Thyroid gland (tissue), 4 donors: Measurements from ENCODE around the gene LDB3. TPM values are rescaled to one million over a fixed set of nuclear protein-coding genes. Genes with fewer than 3 reads are reported as not detected.
A peak's percentile ranks its signal among the peaks of the same experiment; 100 is the strongest.

Experiments
- DNase-seq, 2 donors: peaks; one replicate each; pipeline ENCODE4 v3.0.0-alpha.2; 2019
- H3K27ac ChIP-seq, 3 donors: fragments of 200-600 bp; sonication (generic); 1 replicate in 2 of 3; 2 replicates in 1 of 3; pipeline ENCODE4 v1.5.1; 2016 to 2019; ENCODE audit warnings: mild to moderate bottlenecking in 1 of 3, moderate library complexity in 1 of 3
- H3K27me3 ChIP-seq: fragments of 200-600 bp; sonication (generic); one replicate; pipeline ENCODE4 v1.5.1; 2019
- H3K36me3 ChIP-seq, 2 donors: fragments of 200-600 bp; sonication (generic); one replicate each; pipeline ENCODE4 v1.5.1; 2016 to 2019
- H3K4me1 ChIP-seq, 2 donors: fragments of 200-600 bp; sonication (generic); one replicate each; pipeline ENCODE4 v1.5.1; 2017 to 2019
- H3K4me3 ChIP-seq, 3 donors: fragments of 200-600 bp; sonication (generic); replicated peaks in 1 of 3; 1 replicate in 2 of 3; 2 replicates in 1 of 3; pipeline ENCODE4 v1.5.1; 2016; ENCODE audit warnings: mild to moderate bottlenecking in 1 of 3
- H3K9me3 ChIP-seq: fragments of 200-600 bp; sonication (generic); one replicate; pipeline ENCODE4 v1.5.1; 2017
- POLR2A ChIP-seq, 2 donors: fragments of 450-650 bp; IDR thresholded peaks; one replicate each; pipeline ENCODE4 v1.6.1; 2017; ENCODE audit warnings: antibody characterized with exemption in 2 of 2, mild to moderate bottlenecking in 2 of 2, moderate library complexity in 1 of 2
- WGBS, 2 donors: methylation state at CpG; one replicate each; pipeline ENCODE4 v1.1.5; 2017; 5-methylcytosine and 5-hydroxymethylcytosine counted together
- intact Hi-C: fragments of 100-400 bp; cut with DNase I; formaldehyde crosslinking; loops from one replicate; pipeline ENCODE4 v1.15.1; 2023
- total RNA-seq, 4 donors: library from RNA; depleted of rRNA; stranded (reverse); fragments of >200 nt; gene quantifications; one replicate each; pipeline ENCODE4 v1.2.3, GENCODE V29; 2016
- TF ChIP-seq, protein P1 (sequence below), 6 experiments: fragments of 200-600 bp in 3 of 6; fragments of 450-650 bp in 3 of 6; sonication (generic) in 3 of 6; IDR thresholded peaks; one replicate each; pipeline ENCODE4 v1.5.1; 2016 to 2019; ENCODE audit warnings: antibody characterized with exemption in 6 of 6, mild to moderate bottlenecking in 2 of 6, inconsistent platforms in 1 of 6, moderate library complexity in 1 of 6

The LDB3 gene
- total RNA-seq, 4 donors from 2014 or later = 1.5 to 5.5 (median 1.9) TPM

DNA sequence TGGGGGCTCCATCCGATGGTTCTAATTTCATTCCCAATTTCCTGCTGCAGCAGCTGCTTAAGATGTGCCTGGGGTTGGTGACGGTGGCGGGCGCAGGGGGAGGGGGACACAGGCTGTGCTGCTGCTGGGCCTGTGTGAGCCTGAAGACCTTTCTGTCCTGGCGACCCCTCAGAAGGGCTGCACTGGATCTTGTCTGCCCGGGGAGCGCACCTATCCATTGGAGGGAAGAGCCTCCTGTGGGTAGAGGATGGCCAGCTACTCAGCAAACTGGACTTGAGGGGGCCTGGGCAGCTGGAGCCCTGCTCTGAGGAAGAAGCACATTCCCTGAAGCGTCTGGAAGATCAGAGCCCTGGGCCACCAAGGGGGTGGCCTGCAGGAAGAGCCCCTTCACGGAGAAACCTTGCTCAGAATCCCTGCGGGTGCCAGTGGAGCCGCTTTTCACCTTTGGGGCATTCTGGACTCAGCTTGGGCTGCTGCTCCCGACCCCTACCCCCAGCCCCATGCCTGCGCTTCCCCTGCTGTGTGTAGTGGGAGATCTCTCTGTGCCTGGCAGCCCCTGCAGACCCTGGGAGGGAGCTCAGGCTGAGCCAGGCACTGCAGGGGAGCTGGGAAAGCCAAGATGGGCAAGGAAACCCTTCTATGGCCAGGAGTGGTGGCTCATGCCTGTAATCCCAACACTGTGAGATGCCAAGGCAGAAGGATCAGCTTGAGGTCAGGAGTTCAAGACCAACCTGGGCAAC is 17.8 kb downstream of the LDB3 start:
- no peaks in the 10 kb centered on the region for H3K9me3 ChIP-seq
- no peak overlapping the region for H3K4me3 ChIP-seq
- TF ChIP-seq, protein P1, sequence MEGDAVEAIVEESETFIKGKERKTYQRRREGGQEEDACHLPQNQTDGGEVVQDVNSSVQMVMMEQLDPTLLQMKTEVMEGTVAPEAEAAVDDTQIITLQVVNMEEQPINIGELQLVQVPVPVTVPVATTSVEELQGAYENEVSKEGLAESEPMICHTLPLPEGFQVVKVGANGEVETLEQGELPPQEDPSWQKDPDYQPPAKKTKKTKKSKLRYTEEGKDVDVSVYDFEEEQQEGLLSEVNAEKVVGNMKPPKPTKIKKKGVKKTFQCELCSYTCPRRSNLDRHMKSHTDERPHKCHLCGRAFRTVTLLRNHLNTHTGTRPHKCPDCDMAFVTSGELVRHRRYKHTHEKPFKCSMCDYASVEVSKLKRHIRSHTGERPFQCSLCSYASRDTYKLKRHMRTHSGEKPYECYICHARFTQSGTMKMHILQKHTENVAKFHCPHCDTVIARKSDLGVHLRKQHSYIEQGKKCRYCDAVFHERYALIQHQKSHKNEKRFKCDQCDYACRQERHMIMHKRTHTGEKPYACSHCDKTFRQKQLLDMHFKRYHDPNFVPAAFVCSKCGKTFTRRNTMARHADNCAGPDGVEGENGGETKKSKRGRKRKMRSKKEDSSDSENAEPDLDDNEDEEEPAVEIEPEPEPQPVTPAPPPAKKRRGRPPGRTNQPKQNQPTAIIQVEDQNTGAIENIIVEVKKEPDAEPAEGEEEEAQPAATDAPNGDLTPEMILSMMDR (IDR thresholded peaks at IDR 0.05) = no peak
- no peak for TF ChIP-seq POLR2A (IDR thresholded peaks at IDR 0.05)
- H3K27ac ChIP-seq = no peak overlapping the region
- no peaks in the 10 kb centered on the region for H3K36me3 ChIP-seq
- WGBS, 2 donors = 74 to 77% methylated on average over 7 to 13 of the region's 13 CpGs
- no peaks in the 10 kb centered on the region for H3K4me1 ChIP-seq
- DNase-seq = no peak
- intact Hi-C loops = loop anchor here (5.0 kb wide), 1 partner anchor 211 kb away; no protein-coding TSS in a partner anchor
- no peaks in the 10 kb centered on the region for H3K27me3 ChIP-seq

DNA sequence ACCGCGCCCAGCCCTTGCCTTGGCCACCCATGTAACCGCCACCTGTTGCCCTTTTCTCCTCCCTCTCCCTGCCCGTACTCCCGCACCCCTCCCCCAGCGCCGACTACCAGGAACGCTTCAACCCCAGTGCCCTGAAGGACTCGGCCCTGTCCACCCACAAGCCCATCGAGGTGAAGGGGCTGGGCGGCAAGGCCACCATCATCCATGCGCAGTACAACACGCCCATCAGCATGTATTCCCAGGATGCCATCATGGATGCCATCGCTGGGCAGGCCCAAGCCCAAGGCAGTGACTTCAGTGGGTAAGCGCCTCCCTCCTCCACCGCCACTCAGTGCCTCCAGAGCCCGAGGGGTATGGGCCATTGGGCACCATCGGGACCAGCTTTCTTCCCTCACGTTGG is 18.7 kb downstream of the LDB3 start:
- no peak overlapping the region for H3K27ac ChIP-seq
- no peaks in the 10 kb centered on the region for H3K27me3 ChIP-seq

DNA sequence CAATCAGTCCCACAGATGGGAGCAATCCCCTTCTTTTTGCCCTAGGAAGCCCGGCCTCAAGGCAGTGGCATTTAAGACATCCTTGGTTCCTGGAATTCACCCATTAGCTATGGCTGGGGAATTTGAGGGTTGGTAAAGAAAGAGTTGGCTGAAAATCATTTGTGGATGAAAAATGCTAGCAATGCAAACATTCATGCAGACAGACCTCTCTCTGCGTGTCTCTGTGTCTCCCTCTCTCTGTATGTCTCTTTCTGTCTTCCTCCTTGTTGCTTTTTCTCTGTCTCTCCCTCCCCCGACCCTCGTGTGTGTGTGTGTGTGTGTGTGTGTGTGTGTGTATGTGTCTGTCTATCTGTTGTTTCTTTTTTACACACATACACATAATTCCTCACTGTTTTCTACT is 19.4 kb downstream of the LDB3 start:
- Histone ChIP-seq H3K36me3 (no peaks in the 10 kb centered on the region), H3K4me3 (no peak overlapping the region), H3K4me1 (peaks cover 0 to 1% of the 10 kb centered on the region in 2 donors), H3K9me3 (no peaks in the 10 kb centered on the region), H3K27me3 (no peaks in the 10 kb centered on the region), H3K27ac (no peak overlapping the region)
- DNase-seq = no peak
- TF ChIP-seq, protein P1 (IDR thresholded peaks at IDR 0.05) = no peak
- no peak for TF ChIP-seq POLR2A (IDR thresholded peaks at IDR 0.05)
- 43 to 52% methylated on average over 4 of the region's 4 CpGs for WGBS, 2 donors
- intact Hi-C loops = loop anchor here (5.0 kb wide), 1 partner anchor 210 kb away; no protein-coding TSS in a partner anchor

More for the DNA sequence above, 18.7 kb downstream of the LDB3 start:
- no peak overlapping the region for H3K4me3 ChIP-seq
- H3K9me3 ChIP-seq = no peaks in the 10 kb centered on the region
- no peaks in the 10 kb centered on the region for H3K36me3 ChIP-seq
- TF ChIP-seq, protein P1 (IDR thresholded peaks at IDR 0.05) = no peak
- TF ChIP-seq POLR2A (IDR thresholded peaks at IDR 0.05) = no peak
- no peak for DNase-seq
- 86 to 88% methylated on average over 16 to 19 of the region's 19 CpGs for WGBS, 2 donors
- intact Hi-C loops = loop anchor here (5.0 kb wide), 1 partner anchor 210 kb away; no protein-coding TSS in a partner anchor
- H3K4me1 ChIP-seq = no peaks in the 10 kb centered on the region

DNA sequence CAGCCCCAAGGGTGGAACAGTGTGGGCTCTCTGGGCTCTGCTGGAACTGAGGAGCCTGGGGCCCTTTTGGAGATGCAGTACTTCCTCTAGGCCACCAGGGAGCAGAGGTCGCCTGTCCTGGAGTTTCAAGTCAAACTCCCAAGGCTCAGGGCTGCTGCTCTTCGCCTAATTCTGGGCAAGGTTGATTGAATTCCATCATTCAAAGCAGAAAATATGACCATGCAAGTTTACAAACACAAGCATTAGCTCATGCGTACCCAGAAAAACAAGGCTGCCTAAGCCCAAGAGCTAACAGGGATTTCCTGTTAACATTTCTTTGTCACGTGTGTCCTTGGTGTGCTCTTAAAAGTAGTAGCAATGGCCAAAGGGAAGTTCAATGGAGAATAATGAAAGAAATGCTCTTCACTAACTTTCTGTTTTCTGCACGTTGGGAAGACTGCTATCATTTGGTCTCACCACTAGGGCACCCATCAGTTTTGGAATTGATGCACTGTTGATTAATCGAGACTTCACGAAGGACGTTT is 20.1 kb downstream of the LDB3 start:
- Histone ChIP-seq H3K9me3 (no peaks in the 10 kb centered on the region), H3K36me3 (no peaks in the 10 kb centered on the region), H3K27me3 (no peaks in the 10 kb centered on the region), H3K27ac (no peak overlapping the region), H3K4me1 (peaks cover 3 to 9% of the 10 kb centered on the region in 2 donors), H3K4me3 (no peak overlapping the region)
- WGBS, 2 donors = 43 to 45% methylated on average over 8 of the region's 8 CpGs
- intact Hi-C loops = loop anchor here (5.0 kb wide), 1 partner anchor 209 kb away; no protein-coding TSS in a partner anchor
- DNase-seq = peak; percentile 64 to 69
- TF ChIP-seq POLR2A (IDR thresholded peaks at IDR 0.05) = no peak
- TF ChIP-seq, protein P1 (IDR thresholded peaks at IDR 0.05) = peak; percentile 88 to 95 (median 92)

DNA sequence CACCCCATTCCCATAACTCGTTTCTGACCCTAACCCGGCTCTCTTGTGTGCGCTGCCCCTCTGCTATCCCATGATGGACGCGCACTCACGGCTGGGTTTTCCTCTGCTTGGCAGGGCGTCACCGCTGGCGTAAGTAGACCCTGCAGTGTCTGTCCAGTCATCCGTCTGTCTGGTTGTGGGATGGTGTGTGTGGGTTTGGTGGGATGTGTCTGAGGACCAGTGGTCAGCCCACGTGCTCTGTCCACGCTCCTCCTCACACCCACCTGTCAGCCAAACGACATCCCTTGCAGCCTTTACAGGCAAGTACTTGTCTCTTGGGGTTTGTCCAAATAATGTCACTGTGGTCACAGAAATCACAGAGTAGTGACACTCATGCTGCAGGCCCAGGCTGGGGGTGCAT is 20.8 kb downstream of the LDB3 start:
- DNase-seq = no peak
- H3K36me3 ChIP-seq = no peaks in the 10 kb centered on the region
- H3K4me3 ChIP-seq = no peak overlapping the region
- TF ChIP-seq POLR2A (IDR thresholded peaks at IDR 0.05) = no peak
- TF ChIP-seq, protein P1 (IDR thresholded peaks at IDR 0.05) = no peak
- intact Hi-C loops = loop anchor here (5.0 kb wide), 1 partner anchor 208 kb away; no protein-coding TSS in a partner anchor
- no peak overlapping the region for H3K27ac ChIP-seq
- 77 to 84% methylated on average over 13 of the region's 13 CpGs for WGBS, 2 donors
- no peaks in the 10 kb centered on the region for H3K27me3 ChIP-seq
- H3K4me1 ChIP-seq = peaks cover 8 to 11% of the 10 kb centered on the region in 2 donors
- no peaks in the 10 kb centered on the region for H3K9me3 ChIP-seq
